Measurements from ENCODE around the gene TRAF3IP3. TPM values are rescaled to one million over a fixed set of nuclear protein-coding genes. Genes with fewer than 3 reads are reported as not detected.
A peak's percentile ranks its signal among the peaks of the same experiment; 100 is the strongest.

The TRAF3IP3 gene
- total RNA-seq, 2 donors from 2014 or later: 1.3 to 2.7 TPM

- DNase-seq (no peak), ATAC-seq (peak; percentile 57 to 71)
- intact Hi-C loops (cut with DNase I): no loop called here
Observed at GRCh38 chr1:209733409-209734192, 22.3 kb upstream of the TRAF3IP3 start.

GRCh38 chr1:209736490-209737117, 19.2 kb upstream of the TRAF3IP3 start:
- ATAC-seq (no peak), DNase-seq (no peak)
- intact Hi-C loops (cut with DNase I): no loop called here

- DNase-seq (no peak), ATAC-seq (no peak)
- intact Hi-C loops (cut with DNase I): no loop called here
Observed at GRCh38 chr1:209737118-209737505, 18.7 kb upstream of the TRAF3IP3 start.

DNA sequence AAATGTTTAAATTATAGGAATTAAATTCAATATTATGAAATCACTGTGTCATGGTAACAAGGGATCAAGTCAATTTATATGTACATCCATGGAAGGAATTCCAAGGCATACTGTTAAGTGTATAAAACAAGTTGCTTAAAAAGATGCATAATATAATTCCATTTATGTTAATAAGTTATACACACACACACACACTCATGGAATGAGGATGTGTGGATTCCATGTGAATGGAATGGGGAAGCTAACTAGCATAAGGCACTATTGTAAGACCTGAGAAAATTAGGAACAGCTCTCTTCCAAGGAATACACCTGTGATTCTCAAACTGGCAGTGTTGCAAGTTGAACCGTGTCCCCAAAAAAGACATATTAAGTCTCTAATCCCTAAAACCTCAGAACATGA, 17.6 kb upstream of the TRAF3IP3 start:
- no peak for ATAC-seq
- DNase-seq: no peak
- intact Hi-C loops (cut with DNase I): no loop called here

DNA sequence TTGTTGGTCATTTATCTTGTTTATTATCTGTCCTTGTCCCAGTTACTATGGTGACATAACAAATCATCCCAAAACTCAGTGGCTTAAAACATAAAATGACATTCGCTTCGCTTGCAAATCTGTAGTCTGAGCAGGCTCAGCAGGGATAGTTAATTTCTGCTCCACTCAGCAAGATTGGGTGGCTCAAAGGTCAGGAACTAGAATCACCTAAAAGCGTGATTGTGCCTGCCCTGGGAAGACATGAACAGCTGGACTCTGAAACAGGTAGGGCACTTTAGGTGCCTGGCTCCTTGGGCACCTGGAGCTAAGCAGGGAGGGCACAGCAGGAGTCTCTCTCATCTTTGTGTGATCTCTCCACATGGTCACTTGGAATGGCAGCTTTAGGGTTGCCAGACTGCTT, 14.7 kb upstream of the TRAF3IP3 start:
- intact Hi-C loops (cut with DNase I): loop anchor here in 1 of 2 donors (10.0 kb wide), 1 partner anchor 116 kb away; no protein-coding TSS in a partner anchor
- DNase-seq: no peak
- ATAC-seq: no peak

GRCh38 chr1:209741889-209742288, 14.0 kb upstream of the TRAF3IP3 start:
- no peak for DNase-seq
- peak; percentile 46 to 73 for ATAC-seq
- intact Hi-C loops (cut with DNase I): loop anchor here in 1 of 2 donors (10.0 kb wide), 1 partner anchor 117 kb away; no protein-coding TSS in a partner anchor

DNA sequence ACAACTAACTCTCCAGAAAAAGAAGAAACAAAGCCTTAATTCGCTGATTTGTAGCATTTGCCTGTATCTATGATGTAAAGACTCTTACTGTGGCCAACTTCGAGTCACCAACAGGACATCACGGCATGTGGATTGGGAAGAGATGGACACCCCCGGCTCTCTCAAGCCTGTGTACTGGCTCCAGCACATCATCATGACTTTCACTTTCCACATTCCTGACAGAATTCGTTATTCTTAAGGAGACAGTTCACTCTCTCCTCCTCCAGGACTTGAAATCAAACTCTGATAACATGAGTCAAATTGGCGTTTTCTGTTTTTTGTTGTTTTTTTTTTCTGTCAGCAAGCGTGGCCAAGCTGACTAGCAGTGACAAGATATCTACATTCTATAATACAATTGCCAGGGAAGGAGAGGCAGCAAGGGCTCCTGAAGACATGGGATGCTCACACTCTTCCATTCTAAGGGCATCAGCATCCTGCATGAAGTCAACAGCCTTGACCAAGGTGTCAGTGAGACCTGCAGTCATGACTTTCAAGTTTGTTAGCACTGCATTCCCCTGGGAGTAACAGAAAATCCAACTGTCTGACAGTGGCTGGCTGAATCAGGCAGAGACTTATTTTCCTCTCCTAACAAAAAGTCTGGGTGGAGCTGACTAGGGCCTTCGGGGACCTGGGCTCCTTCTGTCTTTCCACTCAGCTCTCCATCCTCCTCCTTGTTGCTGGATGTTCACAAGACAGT, 13.3 kb upstream of the TRAF3IP3 start:
- DNase-seq: peak; percentile 25
- intact Hi-C loops (cut with DNase I): loop anchor here in 1 of 2 donors (10.0 kb wide), 1 partner anchor 118 kb away; no protein-coding TSS in a partner anchor

GRCh38 chr1:209743145-209743482, 12.7 kb upstream of the TRAF3IP3 start:
- ATAC-seq (peak in 1 of 2 donors; percentile 37), DNase-seq (peak; percentile 69)
- intact Hi-C loops (cut with DNase I): loop anchor here in 1 of 2 donors (10.0 kb wide), 1 partner anchor 118 kb away; no protein-coding TSS in a partner anchor

More for the DNA sequence above, 13.3 kb upstream of the TRAF3IP3 start:
- ATAC-seq: peak; percentile 48 to 75

DNA sequence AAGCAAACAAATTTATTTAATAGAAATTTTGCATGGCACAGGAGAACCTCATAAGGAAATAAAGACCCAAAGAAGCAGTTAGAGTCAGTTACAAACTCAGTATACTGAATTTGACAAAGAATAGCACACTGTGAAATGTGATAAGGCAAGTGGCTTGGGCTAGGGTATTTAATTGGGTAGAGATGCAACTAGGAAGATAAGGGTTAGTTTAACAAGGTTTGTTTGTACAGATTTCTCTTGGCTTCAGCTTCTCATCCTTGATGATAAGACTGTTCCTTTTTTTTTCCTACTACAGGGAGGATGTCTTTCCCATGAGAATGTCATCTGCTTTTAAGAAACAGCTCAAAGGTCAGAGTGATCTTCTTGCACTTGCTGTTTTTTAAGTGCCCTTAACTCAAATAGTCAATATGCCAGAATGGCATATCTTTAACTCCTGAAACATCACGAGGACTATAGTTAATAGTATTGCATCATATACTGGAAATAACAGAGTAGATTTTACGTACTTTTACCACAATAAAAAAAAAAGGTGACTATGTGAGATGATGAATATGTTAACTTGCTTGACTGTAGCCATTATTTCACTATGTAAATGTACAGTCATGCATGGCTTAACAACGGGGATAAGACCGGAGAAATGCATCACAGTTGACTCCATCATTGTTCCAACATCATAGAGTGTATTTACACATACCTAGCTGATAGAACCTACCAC, 9.2 kb upstream of the TRAF3IP3 start:
- no peak for ATAC-seq
- no peak for DNase-seq
- intact Hi-C loops (cut with DNase I): loop anchor here (2.0 to 10.0 kb wide), 3 partner anchors 54 to 122 kb away; no protein-coding TSS in a partner anchor

DNA sequence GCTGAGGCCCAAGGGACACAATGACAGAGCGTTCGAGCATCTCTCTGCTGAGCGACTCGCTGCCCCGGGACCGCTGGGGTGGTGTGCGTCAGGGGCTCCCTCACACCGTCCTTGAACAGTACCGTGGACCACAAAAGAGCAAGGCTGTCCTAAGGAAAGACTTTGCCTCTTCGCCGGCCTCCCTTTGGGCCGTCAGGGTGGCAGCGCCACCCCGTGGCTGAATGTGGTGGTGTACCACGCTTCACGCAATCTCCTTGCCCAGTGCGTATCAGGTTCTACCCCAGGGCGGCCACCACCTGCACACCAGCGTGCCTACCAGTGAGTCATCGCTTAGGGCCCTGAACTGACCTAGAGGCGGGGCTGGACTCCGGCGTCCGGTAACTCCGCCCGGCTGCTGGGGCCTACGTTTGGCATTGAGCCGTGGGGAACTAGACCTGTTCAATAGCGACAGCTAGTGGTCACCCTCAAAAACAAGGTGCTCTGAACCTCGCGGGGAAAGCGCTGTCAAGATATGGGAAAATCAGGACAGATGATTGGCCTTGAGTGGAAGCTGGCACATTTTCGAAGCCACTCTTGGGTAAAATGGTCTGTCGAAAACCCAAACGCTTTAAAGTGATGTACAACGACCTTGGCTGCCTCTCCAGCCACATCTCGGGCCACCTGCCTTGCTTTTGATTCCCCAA, 8.1 kb upstream of the TRAF3IP3 start:
- peak; percentile 94 for DNase-seq
- peak; percentile 96 to 99 for ATAC-seq
- intact Hi-C loops (cut with DNase I): loop anchor here (2.0 to 10.0 kb wide), 4 partner anchors 55 to 171 kb away; no protein-coding TSS in a partner anchor

GRCh38 chr1:209748620-209749019, 7.2 kb upstream of the TRAF3IP3 start:
- intact Hi-C loops (cut with DNase I): loop anchor here (2.0 to 10.0 kb wide), 3 partner anchors 56 to 172 kb away; no protein-coding TSS in a partner anchor
- DNase-seq: no peak
- no peak for ATAC-seq

- intact Hi-C loops (cut with DNase I): loop anchor here (2.0 to 10.0 kb wide), 3 partner anchors 57 to 172 kb away; no protein-coding TSS in a partner anchor
- ATAC-seq: no peak
- no peak for DNase-seq
Observed at GRCh38 chr1:209749205-209749604, 6.6 kb upstream of the TRAF3IP3 start.

GRCh38 chr1:209749670-209750323, 6.1 kb upstream of the TRAF3IP3 start:
- intact Hi-C loops (cut with DNase I): loop anchor here (2.0 to 10.0 kb wide), 3 partner anchors 57 to 173 kb away; no protein-coding TSS in a partner anchor
- no peak for DNase-seq
- ATAC-seq: no peak

DNA sequence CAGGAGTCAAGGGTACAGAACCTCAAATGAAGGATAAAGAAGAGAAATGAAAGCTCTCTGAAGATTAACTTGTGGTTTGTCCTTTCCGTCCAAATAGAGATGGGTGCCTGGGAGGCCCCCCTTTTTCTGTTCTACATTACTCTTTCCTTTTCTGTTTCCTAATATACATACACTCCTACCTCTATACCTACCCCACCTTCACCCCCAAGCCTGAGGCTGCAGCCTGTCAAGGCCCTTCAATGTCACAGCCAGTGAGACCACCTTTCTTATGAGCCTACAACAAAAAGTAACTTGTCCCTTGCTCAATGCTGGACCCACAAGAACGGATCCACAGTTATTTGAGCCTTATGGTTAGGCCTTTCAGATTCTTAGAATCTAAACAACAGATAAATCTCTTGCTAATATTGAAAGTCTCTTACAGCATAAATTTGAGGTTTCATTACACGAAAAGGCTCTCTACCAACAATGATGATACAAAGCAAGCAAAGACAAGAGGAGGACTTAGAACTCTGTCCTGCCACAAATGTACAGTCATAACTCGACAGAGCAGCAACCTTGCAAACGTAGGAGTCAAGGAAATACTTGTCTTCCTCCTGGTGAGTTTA, 4.1 kb upstream of the TRAF3IP3 start:
- DNase-seq (no peak), ATAC-seq (no peak)
- intact Hi-C loops (cut with DNase I): no loop called here

- no peak for ATAC-seq
Observed at GRCh38 chr1:209752890-209753289, 3.0 kb upstream of the TRAF3IP3 start.

DNA sequence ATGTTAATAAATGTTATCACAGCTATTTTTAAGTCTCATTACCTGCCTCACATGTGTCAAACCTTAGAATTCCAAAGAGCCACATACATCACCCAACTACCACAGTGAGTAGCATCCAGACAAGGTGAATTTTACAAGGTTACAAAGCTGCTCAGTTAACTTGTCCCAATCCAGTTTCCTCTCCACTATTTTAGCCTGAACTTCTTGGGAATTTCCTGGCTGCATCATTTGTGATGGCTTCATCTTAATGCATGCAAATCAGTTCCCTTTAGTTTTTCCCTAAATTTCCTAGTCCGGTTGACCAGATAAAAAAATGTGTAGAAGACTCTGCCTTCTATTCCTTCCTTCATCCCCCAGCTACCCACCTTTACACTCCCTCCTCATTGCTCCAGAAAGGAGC, 597 bp upstream of the TRAF3IP3 start:
- ATAC-seq: no peak
- intact Hi-C loops (cut with DNase I): no loop called here
- no peak for DNase-seq

More at GRCh38 chr1:209752890-209753289, 3.0 kb upstream of the TRAF3IP3 start:
- intact Hi-C loops (cut with DNase I): no loop called here
- no peak for DNase-seq
